Left ventricle myocardium inferior (tissue), 1 donor: ENCODE results near the gene ZNF414. TPM values are rescaled to one million over a fixed set of nuclear protein-coding genes. Genes with fewer than 3 reads are reported as not detected.

Experiments used
- DNase-seq: peaks from one replicate; pipeline ENCODE4 v3.0.0-alpha.2; 2020
- H3K27ac ChIP-seq: fragments of 200-600 bp; replicated peaks from 2 replicates; pipeline ENCODE4 v1.8.0; 2021
- H3K27me3 ChIP-seq: fragments of 200-600 bp; 2 replicates; pipeline ENCODE4 v1.8.0; 2021; ENCODE audit warnings: low read depth
- H3K36me3 ChIP-seq: fragments of 200-600 bp; 2 replicates; pipeline ENCODE4 v1.8.0; 2021
- H3K4me1 ChIP-seq: fragments of 200-600 bp; 2 replicates; pipeline ENCODE4 v1.8.0; 2021
- H3K4me3 ChIP-seq: fragments of 200-600 bp; 2 replicates; pipeline ENCODE4 v1.8.0; 2021; ENCODE audit warnings: mild to moderate bottlenecking, moderate library complexity
- H3K9me3 ChIP-seq: fragments of 200-600 bp; replicated peaks from 2 replicates; pipeline ENCODE4 v1.8.0; 2021
- intact Hi-C: fragments of 100-400 bp; cut with micrococcal nuclease; formaldehyde crosslinking; loops from one replicate; pipeline ENCODE4 v1.11.0; 2022
- total RNA-seq: library from RNA; stranded (reverse); fragmentation: NEBNext Ultra II Directional; extraction: Animal tissue kit (Norgen Biotek cat#: 25700); gene quantifications from one replicate; pipeline ENCODE4 v1.2.1, GENCODE V29; 2021
- TF ChIP-seq, protein P1 (sequence below): fragments of 200-600 bp; IDR thresholded peaks from 2 replicates; pipeline ENCODE4 v1.8.0; 2021; ENCODE audit warnings: antibody characterized with exemption, mild to moderate bottlenecking, borderline replicate concordance
- donor health status: DM: no; HTN: yes; CAD: no; lungs with severe emphysema.

ZNF414 gene
- total RNA-seq, 1 donor from 2014 or later: 17.0 TPM

DNA sequence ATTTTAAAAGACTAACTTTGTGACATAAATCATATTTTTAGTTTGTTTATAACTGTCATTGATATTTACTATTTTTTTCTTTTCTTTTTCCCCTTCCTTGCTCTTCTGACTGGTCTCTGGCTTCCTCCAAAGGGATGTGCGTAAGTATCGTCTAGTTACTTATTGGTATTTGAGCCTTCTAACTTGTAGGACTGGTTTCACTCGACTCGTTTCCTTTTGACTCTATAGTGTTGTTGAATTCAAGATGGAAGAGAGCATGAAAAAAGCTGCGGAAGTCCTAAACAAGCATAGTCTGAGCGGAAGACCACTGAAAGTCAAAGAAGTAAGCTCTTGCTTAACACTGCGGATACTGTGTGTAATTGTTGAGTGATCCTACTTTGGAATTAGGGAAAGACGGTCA lies 50.6 kb downstream of the ZNF414 start:
- intact Hi-C loops: no loop called here
- Histone ChIP-seq H3K4me3 (no peak overlapping the region), H3K27ac (no peak overlapping the region), H3K27me3 (no peaks in the 10 kb centered on the region), H3K9me3 (no peaks in the 10 kb centered on the region), H3K36me3 (peaks cover 53% of the 10 kb centered on the region), H3K4me1 (peaks cover 53% of the 10 kb centered on the region)
- TF ChIP-seq, protein P1, sequence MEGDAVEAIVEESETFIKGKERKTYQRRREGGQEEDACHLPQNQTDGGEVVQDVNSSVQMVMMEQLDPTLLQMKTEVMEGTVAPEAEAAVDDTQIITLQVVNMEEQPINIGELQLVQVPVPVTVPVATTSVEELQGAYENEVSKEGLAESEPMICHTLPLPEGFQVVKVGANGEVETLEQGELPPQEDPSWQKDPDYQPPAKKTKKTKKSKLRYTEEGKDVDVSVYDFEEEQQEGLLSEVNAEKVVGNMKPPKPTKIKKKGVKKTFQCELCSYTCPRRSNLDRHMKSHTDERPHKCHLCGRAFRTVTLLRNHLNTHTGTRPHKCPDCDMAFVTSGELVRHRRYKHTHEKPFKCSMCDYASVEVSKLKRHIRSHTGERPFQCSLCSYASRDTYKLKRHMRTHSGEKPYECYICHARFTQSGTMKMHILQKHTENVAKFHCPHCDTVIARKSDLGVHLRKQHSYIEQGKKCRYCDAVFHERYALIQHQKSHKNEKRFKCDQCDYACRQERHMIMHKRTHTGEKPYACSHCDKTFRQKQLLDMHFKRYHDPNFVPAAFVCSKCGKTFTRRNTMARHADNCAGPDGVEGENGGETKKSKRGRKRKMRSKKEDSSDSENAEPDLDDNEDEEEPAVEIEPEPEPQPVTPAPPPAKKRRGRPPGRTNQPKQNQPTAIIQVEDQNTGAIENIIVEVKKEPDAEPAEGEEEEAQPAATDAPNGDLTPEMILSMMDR: no peak
- DNase-seq: no peak

DNA sequence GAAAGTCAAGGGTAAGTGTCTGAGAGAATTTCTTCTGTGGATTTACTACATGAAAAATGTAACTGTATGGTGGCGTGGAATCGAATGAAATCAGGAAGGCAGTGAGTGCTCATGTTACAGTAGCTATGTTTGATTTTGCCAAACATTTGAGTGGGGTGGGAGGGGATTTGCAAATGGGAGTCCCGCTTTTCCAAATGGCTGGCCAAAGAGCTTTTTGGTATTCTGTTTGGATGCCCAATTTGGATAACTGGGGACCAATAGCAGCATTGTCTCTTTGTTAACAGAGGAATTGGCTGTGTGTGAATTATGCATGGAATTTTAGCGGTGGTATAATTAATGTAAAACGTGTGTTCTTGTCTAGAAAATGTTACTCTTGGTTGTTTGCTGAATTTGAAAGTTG lies 51.4 kb downstream of the ZNF414 start:
- no peaks in the 10 kb centered on the region for H3K9me3 ChIP-seq
- intact Hi-C loops: no loop called here
- H3K4me1 ChIP-seq: peaks cover 61% of the 10 kb centered on the region
- no peak for DNase-seq
- no peak overlapping the region for H3K27ac ChIP-seq
- no peaks in the 10 kb centered on the region for H3K27me3 ChIP-seq
- TF ChIP-seq, protein P1: no peak
- no peak overlapping the region for H3K4me3 ChIP-seq
- H3K36me3 ChIP-seq: peaks cover 45% of the 10 kb centered on the region

DNA sequence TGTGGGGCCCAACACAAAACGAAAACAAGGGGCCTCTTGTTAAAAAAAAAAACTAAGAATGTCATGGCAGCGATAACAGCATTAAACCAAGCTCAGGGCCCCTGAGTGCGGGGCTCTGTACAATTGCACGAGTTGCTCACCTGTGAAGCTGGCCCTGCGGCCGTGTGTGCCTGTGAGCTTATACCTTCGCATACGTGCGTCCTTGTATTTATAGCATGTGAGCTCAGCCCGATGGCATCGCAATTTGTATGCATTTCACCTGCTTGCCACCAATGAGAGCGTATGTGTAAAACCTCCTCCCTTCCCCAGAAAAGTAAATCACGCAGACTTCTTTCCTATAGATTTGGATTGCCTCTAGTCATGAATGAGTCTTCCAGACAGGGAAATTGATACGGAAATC lies 52.1 kb downstream of the ZNF414 start:
- Histone ChIP-seq H3K9me3 (no peaks in the 10 kb centered on the region), H3K4me3 (no peak overlapping the region), H3K4me1 (peaks cover 67% of the 10 kb centered on the region), H3K27me3 (no peaks in the 10 kb centered on the region), H3K27ac (peak overlapping the region; percentile 60), H3K36me3 (peaks cover 45% of the 10 kb centered on the region)
- intact Hi-C loops: no loop called here
- no peak for DNase-seq
- TF ChIP-seq, protein P1: no peak

DNA sequence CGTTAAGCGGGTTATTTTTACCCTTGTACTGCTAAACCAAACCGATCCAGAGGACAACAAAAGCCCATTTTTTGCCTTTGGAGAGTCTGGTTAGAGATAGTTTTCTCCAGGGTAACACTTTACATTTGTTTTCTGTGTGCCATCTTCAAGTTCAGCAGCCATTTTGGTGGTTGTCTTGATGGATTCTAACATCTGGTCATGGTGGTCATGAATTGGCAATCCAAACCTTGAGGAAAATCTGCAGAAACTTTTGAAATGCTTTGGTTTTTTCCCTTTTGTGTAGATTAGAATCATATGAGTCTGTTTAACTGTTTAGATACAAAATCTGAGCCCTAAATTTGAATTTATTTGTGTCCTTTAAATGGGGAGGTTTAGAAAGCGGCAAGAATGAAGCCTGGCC lies 52.6 kb downstream of the ZNF414 start:
- H3K27me3 ChIP-seq: no peaks in the 10 kb centered on the region
- H3K4me3 ChIP-seq: no peak overlapping the region
- no peaks in the 10 kb centered on the region for H3K9me3 ChIP-seq
- no peak for DNase-seq
- H3K27ac ChIP-seq: peak overlapping the region; percentile 60
- peaks cover 45% of the 10 kb centered on the region for H3K36me3 ChIP-seq
- intact Hi-C loops: no loop called here
- TF ChIP-seq, protein P1: no peak
- peaks cover 72% of the 10 kb centered on the region for H3K4me1 ChIP-seq

DNA sequence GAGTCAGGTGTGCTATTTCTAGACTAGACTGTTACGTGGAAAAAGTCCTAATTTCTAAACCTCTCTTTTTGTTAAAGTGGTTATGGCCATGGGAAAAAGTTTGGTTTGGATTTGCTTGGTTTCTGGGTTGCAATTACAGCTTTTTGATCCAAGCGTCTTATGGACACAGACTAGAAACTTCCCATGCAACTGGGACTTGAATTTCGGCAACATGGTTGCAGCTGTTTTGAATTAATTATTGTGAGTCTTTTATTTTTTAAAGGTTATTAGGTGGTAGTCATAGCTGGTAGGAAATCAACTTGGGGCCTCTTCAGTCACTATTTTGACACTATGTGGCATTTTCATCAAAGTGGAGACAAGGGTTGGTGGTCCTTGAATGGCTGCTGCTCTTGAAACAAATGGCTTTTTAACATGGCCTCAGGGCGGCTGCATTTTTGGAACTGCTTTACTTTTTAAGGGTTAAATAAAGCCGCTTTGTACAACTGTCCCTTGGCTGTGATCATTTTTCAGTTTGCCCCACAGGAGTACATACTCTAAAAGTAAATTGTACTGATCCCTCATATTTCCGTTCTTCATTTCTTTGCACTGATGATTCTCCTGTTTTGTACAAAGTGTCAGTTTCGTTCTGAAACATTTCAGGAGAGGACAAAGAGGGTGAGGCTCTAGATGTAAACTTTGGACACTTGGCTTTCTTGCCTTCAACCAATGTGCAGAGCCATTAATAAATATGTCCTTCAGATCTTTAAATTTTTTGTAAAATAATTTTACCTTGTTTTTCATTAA lies 53.3 kb downstream of the ZNF414 start:
- Histone ChIP-seq H3K27me3 (no peaks in the 10 kb centered on the region), H3K27ac (peak overlapping the region; percentile 60), H3K36me3 (peaks cover 45% of the 10 kb centered on the region), H3K4me3 (peak overlapping the region; percentile 22), H3K9me3 (no peaks in the 10 kb centered on the region), H3K4me1 (peaks cover 79% of the 10 kb centered on the region)
- DNase-seq: no peak
- TF ChIP-seq, protein P1: no peak
- intact Hi-C loops: no loop called here

Other genes with a start within 250 kb of the ZNF414 start
- gene CD320, start 205.8 kb downstream of the ZNF414 start, total RNA-seq: 31.8 TPM
- 134 TPM for gene NDUFA7, start 192.8 kb downstream of the ZNF414 start, total RNA-seq
- 967 TPM for gene RPS28, start 192.7 kb downstream of the ZNF414 start, total RNA-seq
- gene KANK3, start 170.9 kb downstream of the ZNF414 start, total RNA-seq: 19.9 TPM
- 8.4 TPM for gene ANGPTL4, start 150.0 kb downstream of the ZNF414 start, total RNA-seq
- 157 TPM for gene RAB11B, start 123.8 kb downstream of the ZNF414 start, total RNA-seq
- gene MARCHF2, start 100.9 kb downstream of the ZNF414 start, total RNA-seq: 109 TPM
- 104 TPM for gene HNRNPM, start 69.2 kb downstream of the ZNF414 start, total RNA-seq
- 0.36 TPM for gene PRAM1, start 11.5 kb downstream of the ZNF414 start, total RNA-seq
- gene MYO1F, start 63.3 kb upstream of the ZNF414 start, total RNA-seq: 7.4 TPM
- 11.5 TPM for gene ADAMTS10, start 96.5 kb upstream of the ZNF414 start, total RNA-seq
- not detected for gene NFILZ, start 116.5 kb upstream of the ZNF414 start, total RNA-seq
- gene ACTL9, start 184.6 kb upstream of the ZNF414 start, total RNA-seq: not detected
- gene OR2Z1, start 207.5 kb upstream of the ZNF414 start, total RNA-seq: not detected